Measurements from ENCODE around the gene CCDC33.

GRCh38 chr15:74192751-74193150 is 43.4 kb upstream of the CCDC33 start:
- TF ChIP-seq ZNF274 (IDR thresholded peaks at IDR 0.05; ENCODE audit: low read depth, low read length) (no peak), YY1 (IDR thresholded peaks at IDR 0.05; ENCODE audit: insufficient read depth, insufficient read length) (no peak)
